GM12872 (cell line): Measurements from ENCODE around the gene CTSA.

Source experiments
- TF ChIP-seq, protein P1 (sequence below): IDR thresholded peaks from 3 replicates; pipeline ENCODE4 v1.5.1; 2011; ENCODE audit warnings: low read depth, mild to moderate bottlenecking, low read length, moderate library complexity; ENCODE audit not compliant: insufficient read depth

The CTSA gene

DNA sequence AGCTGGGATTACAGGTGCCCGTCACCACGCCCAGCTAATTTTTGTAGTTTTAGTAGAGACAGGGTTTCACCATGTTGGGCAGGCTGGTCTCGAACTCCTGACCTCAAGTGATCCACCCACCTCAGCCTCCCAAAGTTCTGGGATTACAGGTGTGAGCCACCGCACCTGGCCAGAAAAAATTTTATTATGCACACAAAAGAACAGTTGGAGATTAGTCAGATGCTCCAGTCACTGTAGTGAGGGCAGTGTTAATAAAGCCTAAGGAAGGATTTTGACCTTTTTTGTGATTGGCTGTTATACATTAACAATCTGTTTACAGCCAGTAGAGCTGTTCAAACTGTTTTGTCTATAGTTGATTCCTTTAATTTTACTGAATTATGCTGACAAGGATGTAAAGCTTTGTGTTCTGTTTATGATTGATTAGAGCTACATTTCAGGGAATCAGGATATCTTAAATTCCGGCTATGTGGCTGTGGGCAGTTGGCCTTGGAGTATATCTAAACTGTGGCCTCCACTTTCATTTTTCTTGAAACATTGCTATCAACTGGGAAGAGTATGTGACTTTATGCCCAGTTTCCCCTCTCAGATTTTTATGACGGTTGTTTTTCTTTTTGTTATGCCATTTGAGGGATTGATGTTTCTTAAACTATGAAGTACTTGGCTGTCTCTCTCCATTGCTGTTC lies 23.9 kb upstream of the CTSA start:
- TF ChIP-seq, protein P1, sequence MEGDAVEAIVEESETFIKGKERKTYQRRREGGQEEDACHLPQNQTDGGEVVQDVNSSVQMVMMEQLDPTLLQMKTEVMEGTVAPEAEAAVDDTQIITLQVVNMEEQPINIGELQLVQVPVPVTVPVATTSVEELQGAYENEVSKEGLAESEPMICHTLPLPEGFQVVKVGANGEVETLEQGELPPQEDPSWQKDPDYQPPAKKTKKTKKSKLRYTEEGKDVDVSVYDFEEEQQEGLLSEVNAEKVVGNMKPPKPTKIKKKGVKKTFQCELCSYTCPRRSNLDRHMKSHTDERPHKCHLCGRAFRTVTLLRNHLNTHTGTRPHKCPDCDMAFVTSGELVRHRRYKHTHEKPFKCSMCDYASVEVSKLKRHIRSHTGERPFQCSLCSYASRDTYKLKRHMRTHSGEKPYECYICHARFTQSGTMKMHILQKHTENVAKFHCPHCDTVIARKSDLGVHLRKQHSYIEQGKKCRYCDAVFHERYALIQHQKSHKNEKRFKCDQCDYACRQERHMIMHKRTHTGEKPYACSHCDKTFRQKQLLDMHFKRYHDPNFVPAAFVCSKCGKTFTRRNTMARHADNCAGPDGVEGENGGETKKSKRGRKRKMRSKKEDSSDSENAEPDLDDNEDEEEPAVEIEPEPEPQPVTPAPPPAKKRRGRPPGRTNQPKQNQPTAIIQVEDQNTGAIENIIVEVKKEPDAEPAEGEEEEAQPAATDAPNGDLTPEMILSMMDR = no peak

DNA sequence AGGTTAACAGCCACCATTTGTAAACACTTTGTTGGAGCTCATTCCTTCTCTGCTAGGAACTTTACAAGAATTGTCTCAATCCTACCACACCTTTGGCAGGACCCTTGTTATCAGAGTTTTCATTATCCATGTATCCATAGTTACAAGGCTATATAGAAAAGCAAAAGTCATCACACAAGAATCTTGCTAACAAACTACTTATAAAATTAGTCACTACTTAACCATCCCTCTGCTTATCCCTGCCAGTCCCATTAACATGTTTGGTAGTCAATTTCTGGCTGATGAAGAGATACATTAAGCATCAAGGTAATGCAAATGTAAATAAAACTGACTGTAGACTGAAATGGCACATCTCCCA lies 23.3 kb upstream of the CTSA start:
- TF ChIP-seq, protein P1 = no peak

DNA sequence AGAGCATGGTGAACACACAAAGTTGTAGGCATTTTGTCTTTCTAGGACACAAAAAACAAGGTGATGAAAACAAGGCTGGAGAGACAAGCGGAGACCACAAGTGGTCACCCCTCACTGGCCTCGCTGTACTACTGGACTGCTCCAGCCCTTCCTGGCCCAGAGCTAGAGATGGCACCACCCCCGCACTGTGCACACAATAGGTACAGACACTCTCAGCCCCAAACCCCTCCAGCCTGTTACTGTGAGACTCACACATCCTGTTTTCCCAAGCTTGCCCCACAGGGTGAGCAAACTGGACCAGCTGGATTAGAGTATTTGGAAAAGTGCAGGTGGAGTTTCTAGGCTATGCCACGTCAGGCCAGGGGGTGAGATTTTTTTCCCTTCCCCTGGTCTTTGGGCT lies 18.5 kb upstream of the CTSA start:
- TF ChIP-seq, protein P1 = no peak

DNA sequence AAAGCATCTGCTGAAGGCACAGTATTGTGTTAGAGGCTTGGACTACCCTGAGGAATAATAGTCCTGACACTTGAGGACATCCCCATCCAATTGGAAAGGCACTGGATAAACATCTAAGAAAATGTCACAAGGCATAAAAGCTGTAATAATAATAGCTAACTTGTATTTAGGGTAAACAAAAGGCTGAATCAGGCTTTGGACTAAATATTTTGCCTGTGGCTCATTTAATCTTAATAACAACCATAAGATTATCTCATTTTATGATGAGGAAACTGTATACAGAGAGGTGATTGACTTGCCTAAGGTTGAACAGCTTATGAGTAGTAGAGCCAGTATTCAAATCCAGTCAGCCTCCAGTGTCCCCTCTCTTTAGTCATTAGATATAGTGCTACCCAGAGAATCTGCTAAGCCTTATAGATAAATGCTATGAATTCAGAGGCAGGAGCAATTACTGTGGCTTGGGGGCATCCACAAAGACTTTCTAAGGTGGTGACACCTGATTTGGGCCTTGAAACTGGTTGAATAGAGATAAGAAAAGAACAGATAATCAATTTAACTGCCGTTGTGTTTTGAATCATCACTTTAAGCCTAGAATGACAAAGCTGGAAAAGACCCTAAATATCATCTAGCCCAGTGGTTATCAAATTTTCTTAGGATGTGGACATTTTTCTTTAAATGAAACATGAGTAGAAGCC lies 17.6 kb upstream of the CTSA start:
- TF ChIP-seq, protein P1 = no peak

DNA sequence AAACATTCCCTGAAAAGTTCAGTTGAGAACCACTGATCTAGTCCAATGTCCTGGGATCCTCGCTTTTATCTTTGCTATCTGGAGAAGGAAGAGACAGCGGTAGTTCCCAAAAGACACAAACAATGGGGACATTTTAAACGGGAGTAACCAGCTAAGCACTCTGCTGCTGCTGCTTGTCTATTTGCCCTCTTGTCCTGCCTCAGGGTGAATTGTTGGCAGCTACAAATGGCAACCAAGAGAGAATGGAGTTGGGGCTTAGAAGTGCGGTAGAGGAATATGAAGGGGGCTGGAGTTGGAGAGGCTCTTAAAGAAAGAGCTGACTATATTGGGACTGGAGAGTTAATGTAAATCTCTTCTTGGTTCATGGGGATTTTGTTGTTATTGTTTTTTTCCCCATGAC lies 16.6 kb upstream of the CTSA start:
- TF ChIP-seq, protein P1 = no peak

DNA sequence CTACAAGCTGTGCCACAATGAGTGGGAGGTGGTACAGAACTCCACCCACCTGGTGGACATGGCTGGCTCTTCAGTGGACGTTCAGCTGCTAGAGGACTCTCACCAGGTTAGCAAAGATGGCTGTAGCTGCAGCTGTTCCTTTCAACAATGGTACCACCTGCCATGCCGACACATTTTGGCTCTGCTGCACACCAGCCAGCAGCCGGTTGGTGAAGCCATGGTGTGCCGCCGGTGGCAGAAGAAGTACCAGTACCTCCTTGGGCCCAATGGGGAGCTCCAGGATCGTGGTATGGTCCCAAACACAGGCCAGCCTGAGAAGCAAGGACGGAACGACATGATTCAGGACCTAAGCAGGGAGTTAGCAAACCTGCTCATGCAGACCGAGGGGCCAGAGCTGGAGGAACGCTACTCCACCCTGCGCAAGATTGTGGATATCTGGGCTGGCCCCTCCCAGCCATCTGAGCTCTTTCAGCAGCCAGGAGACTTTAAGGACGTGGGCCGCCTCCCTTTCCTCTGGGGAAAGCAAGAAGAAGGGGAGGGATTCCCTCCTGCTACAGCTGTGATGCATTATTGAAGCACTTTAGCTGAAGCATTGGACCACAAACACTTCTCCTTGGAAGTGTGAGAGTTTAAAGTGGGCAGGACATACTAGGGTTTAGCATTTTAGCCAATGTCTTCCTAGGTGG lies 12.9 kb upstream of the CTSA start:
- TF ChIP-seq, protein P1 = no peak

DNA sequence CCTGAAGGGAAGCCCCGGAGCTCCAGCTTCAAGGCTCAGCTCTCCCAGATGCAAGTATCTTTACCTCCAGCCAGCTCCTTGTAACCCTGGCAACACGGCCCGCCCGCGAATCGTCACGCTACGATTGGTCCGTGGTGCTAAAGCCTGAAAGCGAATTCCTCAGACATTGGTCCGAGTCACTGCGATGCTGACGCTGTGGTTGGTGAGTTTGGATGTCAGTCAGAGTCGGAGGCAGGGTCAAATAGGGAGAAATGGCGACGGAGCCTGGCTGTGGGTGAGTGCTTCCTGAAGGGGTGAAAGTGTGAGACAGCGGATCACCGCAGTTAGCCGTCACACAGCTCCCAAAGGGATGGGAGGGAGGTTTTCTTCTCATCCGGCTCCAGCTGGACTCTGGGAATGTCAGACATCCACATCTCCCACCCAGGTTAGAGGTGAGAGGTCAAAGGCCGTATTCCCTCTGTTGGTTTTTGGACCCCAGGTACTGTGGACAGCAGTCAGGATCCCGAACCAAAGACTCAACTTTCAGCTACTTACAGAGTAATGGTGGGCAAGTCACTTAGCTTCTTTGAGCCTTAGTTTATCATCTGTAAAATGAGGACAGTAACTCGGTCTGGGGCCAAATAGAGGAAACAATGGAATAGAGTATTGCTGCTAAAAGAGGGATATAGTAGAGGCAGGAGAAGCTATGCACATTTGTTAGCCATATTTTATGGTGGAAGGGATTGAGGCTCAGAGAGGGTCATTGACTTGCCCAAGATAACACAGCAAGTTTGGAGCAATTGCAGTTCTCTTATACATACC lies 9.9 kb upstream of the CTSA start, which contains the start of gene ZSWIM1:
Gene ZSWIM1 (plus strand): TSS at position 240 of the 801 bp plus-strand sequence. CDS start 1,366 bp downstream, outside the sequence.
- TF ChIP-seq, protein P1 = no peak
